Body of pancreas (tissue), 4 donors: Measurements from ENCODE around the gene TPD52L2. TPM values are rescaled to one million over a fixed set of nuclear protein-coding genes. Genes with fewer than 3 reads are reported as not detected.
"Not testable (repeated sequence)": the region's sequence is repeated elsewhere in the genome, so short reads cannot be mapped to it uniquely, and the experiment has no call there.

ENCODE experiments used
- ATAC-seq: fragments of 150-250 bp; one replicate; pipeline ENCODE4 v1.9.1; 2016
- DNase-seq, 4 donors: peaks; one replicate each; pipeline ENCODE4 v3.0.0-alpha.2; 2019
- H3K27ac ChIP-seq, 4 donors: fragments of 200-600 bp; sonication (generic); 1 replicate in 3 of 4; 2 replicates in 1 of 4; pipeline versions ENCODE4 v1.5.1 to v1.6.1; 2016 to 2019; ENCODE audit warnings: mild to moderate bottlenecking in 1 of 4, mixed read lengths in 1 of 4, moderate library complexity in 1 of 4
- H3K27me3 ChIP-seq, 2 donors: fragments of 200-600 bp; sonication (generic); one replicate each; pipeline ENCODE4 v1.6.0; 2016; ENCODE audit warnings: mild to moderate bottlenecking in 1 of 2
- H3K36me3 ChIP-seq, 2 donors: fragments of 200-600 bp; sonication (generic); replicated peaks in 1 of 2; 2 replicates each; pipeline ENCODE4 v1.5.1; 2016; ENCODE audit warnings: low read depth in 2 of 2; ENCODE audit not compliant: insufficient read depth in 1 of 2
- H3K4me1 ChIP-seq: fragments of 200-600 bp; sonication (generic); one replicate; pipeline ENCODE4 v1.6.0; 2016
- H3K4me3 ChIP-seq, 2 donors: fragments of 200-600 bp; sonication (generic); 1 replicate in 1 of 2; 2 replicates in 1 of 2; pipeline ENCODE4 v1.5.1; 2016 to 2019
- H3K9me3 ChIP-seq, 3 donors: fragments of 200-600 bp; sonication (generic); 1 replicate in 2 of 3; 2 replicates in 1 of 3; pipeline ENCODE4 v1.5.1; 2016
- CTCF ChIP-seq, 7 experiments: fragments of 450-650 bp in 4 of 7; fragments of 200-600 bp in 3 of 7; sonication (generic) in 3 of 7; IDR thresholded peaks; one replicate each; pipeline ENCODE4 v1.5.1; 2016 to 2019; ENCODE audit warnings: antibody characterized with exemption in 7 of 7
- POLR2A ChIP-seq, 3 donors: fragments of 450-650 bp; IDR thresholded peaks; one replicate each; pipeline ENCODE4 v1.6.1; 2016; ENCODE audit warnings: antibody characterized with exemption in 3 of 3, mild to moderate bottlenecking in 2 of 3
- WGBS, 2 donors: methylation state at CpG; one replicate each; pipeline ENCODE4 v1.1.5; 2017; 5-methylcytosine and 5-hydroxymethylcytosine counted together
- intact Hi-C: fragments of 100-400 bp; cut with DNase I; formaldehyde crosslinking; loops from one replicate; pipeline ENCODE4 v1.15.1; 2023
- total RNA-seq, 2 donors: library from RNA; depleted of rRNA; stranded (reverse); fragments of >200 nt; gene quantifications; one replicate each; pipeline ENCODE4 v1.1.0, GENCODE V29; 2016

Gene TPD52L2
- total RNA-seq, 2 donors from 2014 or later: 31.4 to 47.1 TPM

GRCh38 chr20:63863798-63864544, 1.1 kb upstream of the TPD52L2 start:
- intact Hi-C loops: no loop called here
- ATAC-seq (peak; percentile 72), DNase-seq (peak; percentile 79 to 90 (median 83))
- H3K9me3 ChIP-seq: no peaks in the 10 kb centered on the region
- H3K4me3 ChIP-seq: peak overlapping the region; percentile 57 to 62
- peak overlapping the region; percentile 75 to 96 (median 89) for H3K27ac ChIP-seq
- peaks cover 0 to 2% of the 10 kb centered on the region in 2 donors for H3K36me3 ChIP-seq
- no peaks in the 10 kb centered on the region for H3K27me3 ChIP-seq
- TF ChIP-seq CTCF (IDR thresholded peaks at IDR 0.05) (peak; percentile 26 to 81 (median 74)), POLR2A (IDR thresholded peaks at IDR 0.05) (no peak)
- H3K4me1 ChIP-seq: peaks cover 32% of the 10 kb centered on the region
- WGBS, 2 donors: 1 to 2% methylated on average over 28 to 38 of the region's 38 CpGs

DNA sequence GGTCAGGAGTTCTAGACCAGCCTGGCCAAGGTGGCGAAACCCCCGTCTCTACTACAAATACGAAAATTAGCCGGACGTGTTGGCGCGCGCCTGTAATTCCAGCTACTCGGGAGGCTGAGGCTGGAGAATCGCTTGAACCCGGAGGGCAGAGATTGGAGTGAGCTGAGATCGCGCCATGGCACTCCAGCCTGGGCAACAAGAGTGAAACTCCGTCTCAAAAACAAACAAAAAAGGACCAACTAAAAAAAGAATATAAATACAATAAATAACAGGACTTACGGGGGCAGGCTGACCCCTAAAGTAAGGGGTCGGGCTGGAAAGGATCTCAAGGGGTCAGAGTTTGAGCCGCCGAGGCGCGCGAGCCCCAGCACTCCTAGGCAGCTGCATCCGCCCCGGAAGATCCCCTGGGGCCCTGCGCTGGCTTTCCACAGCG, 509 bp upstream of the TPD52L2 start:
- WGBS, 2 donors: 1% methylated on average over 25 of the region's 25 CpGs
- Histone ChIP-seq H3K4me1 (peaks cover 27% of the 10 kb centered on the region), H3K9me3 (no peaks in the 10 kb centered on the region), H3K4me3 (peak overlapping the region; percentile 57 to 62), H3K27ac (peak overlapping the region; percentile 75 to 96 (median 89)), H3K27me3 (no peaks in the 10 kb centered on the region), H3K36me3 (peaks cover 0 to 5% of the 10 kb centered on the region in 2 donors)
- TF ChIP-seq POLR2A (IDR thresholded peaks at IDR 0.05) (no peak), CTCF (IDR thresholded peaks at IDR 0.05) (peak in 1 of 7 experiments; percentile 10)
- DNase-seq (no peak), ATAC-seq (no peak)
- intact Hi-C loops: no loop called here

DNA sequence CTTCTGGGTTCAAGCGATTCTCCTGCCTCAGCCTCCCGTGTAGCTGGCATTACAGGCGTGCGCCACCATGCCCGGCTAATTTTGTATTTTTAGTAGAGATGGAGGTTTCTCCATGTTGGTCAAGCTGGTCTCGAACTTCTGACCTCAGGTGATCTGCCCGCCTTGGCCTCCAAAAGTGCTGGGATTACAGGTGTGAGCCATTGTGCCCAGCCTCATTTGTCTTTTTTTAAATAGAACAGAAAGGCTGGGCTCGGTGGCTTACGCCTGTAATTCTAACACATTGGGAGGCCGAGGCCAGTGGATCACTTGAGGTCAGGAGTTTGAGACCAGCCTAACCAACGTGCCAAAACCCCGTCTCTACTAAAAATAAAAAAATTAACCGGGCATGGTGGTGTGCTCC, 2.0 kb downstream of the TPD52L2 start:
- intact Hi-C loops: not testable (repeated sequence)
- peaks cover 27% of the 10 kb centered on the region for H3K4me1 ChIP-seq

DNA sequence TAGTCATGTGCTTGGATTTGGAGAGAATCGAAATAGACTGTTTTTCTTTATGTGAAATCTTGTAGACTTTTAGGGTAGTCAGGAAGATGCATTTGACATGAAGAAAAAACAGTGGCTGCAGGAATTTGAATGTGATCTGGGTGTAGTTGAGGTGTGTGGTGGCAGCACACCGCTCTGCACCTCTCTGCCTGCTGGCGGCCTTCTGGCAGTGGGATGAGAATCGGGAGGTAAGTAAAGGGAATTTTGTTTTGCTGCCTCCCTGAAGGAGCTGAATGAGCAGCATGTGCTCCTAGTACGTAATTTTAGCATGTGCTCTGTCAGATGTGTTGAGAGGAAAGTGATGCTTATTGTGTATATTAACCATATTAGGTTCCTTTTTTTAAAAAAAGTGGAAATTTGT, 3.2 kb downstream of the TPD52L2 start:
- WGBS, 2 donors: 91 to 92% methylated on average over 5 of the region's 5 CpGs
- TF ChIP-seq CTCF (IDR thresholded peaks at IDR 0.05) (no peak), POLR2A (IDR thresholded peaks at IDR 0.05) (no peak)
- Histone ChIP-seq H3K9me3 (no peaks in the 10 kb centered on the region), H3K4me3 (no peak overlapping the region), H3K27ac (no peak overlapping the region), H3K4me1 (peaks cover 24% of the 10 kb centered on the region), H3K27me3 (no peaks in the 10 kb centered on the region), H3K36me3 (peaks cover 0 to 14% of the 10 kb centered on the region in 2 donors)
- intact Hi-C loops: no loop called here
- ATAC-seq: no peak
- DNase-seq: no peak

More for the DNA sequence above, 2.0 kb downstream of the TPD52L2 start:
- H3K27ac ChIP-seq, ATAC-seq, H3K27me3 ChIP-seq, H3K4me3 ChIP-seq, H3K9me3 ChIP-seq, DNase-seq: not testable (repeated sequence)
- H3K36me3 ChIP-seq: peaks cover 0 to 17% of the 10 kb centered on the region in 2 donors
- 94% methylated on average over 9 to 13 of the region's 13 CpGs for WGBS, 2 donors

DNA sequence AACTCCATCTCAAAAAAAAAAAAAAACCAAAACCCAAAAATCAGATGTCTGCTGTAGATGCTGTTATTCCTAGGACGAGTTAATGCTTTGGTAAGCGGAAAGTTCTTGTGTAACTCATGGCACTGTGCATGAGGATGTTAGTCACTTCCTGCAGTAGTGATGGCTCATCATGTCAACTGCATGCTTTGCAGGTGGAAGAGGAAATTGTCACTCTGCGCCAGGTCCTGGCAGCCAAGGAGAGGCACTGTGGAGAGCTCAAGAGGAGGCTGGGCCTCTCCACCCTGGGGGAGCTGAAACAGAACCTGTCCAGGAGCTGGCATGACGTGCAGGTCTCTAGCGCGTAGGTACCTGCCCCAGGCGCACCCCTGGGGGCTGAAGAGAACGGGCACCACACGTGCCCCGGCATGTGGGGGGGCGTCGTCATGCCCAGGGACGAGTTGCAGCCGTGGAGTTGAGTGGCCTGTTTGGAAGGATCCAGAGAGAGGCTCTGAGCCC, 8.5 kb downstream of the TPD52L2 start:
- 77 to 94% methylated on average over 3 to 14 of the region's 14 CpGs for WGBS, 2 donors
- intact Hi-C loops: no loop called here
- peak; percentile 57 for ATAC-seq

DNA sequence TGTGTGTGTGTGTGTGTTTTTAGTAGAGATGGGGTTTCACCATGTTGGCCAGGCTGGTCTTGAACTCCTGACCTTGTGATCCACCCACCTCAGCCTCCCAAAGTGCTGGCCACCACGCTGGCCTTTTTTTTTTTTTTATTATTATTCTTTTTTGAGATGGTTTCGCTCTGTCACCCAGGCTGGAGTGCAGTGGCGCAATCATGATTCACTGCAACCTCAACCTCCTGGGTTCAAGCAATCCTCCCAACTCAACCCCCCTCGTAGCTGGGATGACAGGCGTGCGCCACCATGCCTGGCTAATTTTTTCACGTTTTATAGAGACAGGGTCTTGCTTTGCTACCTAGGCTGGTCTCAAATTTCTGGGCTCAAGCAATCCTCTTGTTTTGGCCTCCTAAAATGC, 9.2 kb downstream of the TPD52L2 start:
- 94% methylated on average over 7 of the region's 7 CpGs for WGBS, 2 donors
- Histone ChIP-seq H3K36me3 (peaks cover 5 to 31% of the 10 kb centered on the region in 2 donors), H3K27ac (peak overlapping the region in 1 of 4 donors; percentile 62)
- ATAC-seq, H3K9me3 ChIP-seq, DNase-seq, H3K27me3 ChIP-seq, H3K4me1 ChIP-seq, H3K4me3 ChIP-seq, intact Hi-C loops: not testable (repeated sequence)

More for the DNA sequence above, 8.5 kb downstream of the TPD52L2 start:
- TF ChIP-seq POLR2A (IDR thresholded peaks at IDR 0.05): peak in 2 of 3 donors; percentile 13 to 46
- TF ChIP-seq CTCF (IDR thresholded peaks at IDR 0.05): no peak
- Histone ChIP-seq H3K27me3 (no peaks in the 10 kb centered on the region), H3K9me3 (no peaks in the 10 kb centered on the region), H3K4me1 (no peaks in the 10 kb centered on the region), H3K4me3 (no peak overlapping the region), H3K36me3 (peaks cover 5 to 31% of the 10 kb centered on the region in 2 donors), H3K27ac (peak overlapping the region in 1 of 4 donors; percentile 62)
- DNase-seq: peak in 1 of 4 donors; percentile 69
